ENCODE results near the gene PRKG1.

The PRKG1 gene

GRCh38 chr10:52019077-52019555, 944.8 kb downstream of the PRKG1 start:
- Histone ChIP-seq H3K27me3 (ENCODE audit: insufficient read depth, low read depth, severe bottlenecking) (no peaks in the 10 kb centered on the region), H3K36me3 (no peaks in the 10 kb centered on the region), H3K27ac (no peak overlapping the region), H3K9me3 (ENCODE audit: severe bottlenecking) (no peaks in the 10 kb centered on the region), H3K4me3 (ENCODE audit: low read depth, low read length) (no peak overlapping the region)
- no peak for TF ChIP-seq CTCF (IDR thresholded peaks at IDR 0.05; ENCODE audit: low read depth, low read length)
- DNase-seq, result no peak

GRCh38 chr10:52019656-52020055, 945.4 kb downstream of the PRKG1 start:
- DNase-seq, result no peak
- Histone ChIP-seq H3K27me3 (ENCODE audit: insufficient read depth, low read depth, severe bottlenecking) (no peaks in the 10 kb centered on the region), H3K27ac (no peak overlapping the region), H3K36me3 (no peaks in the 10 kb centered on the region), H3K9me3 (ENCODE audit: severe bottlenecking) (no peaks in the 10 kb centered on the region), H3K4me3 (ENCODE audit: low read depth, low read length) (no peak overlapping the region)
- TF ChIP-seq CTCF (IDR thresholded peaks at IDR 0.05; ENCODE audit: low read depth, low read length), result no peak

- DNase-seq, result no peak
- no peak overlapping the region for H3K27ac ChIP-seq
- H3K4me3 ChIP-seq (ENCODE audit: low read depth, low read length), result no peak overlapping the region
- no peaks in the 10 kb centered on the region for H3K9me3 ChIP-seq (ENCODE audit: severe bottlenecking)
- H3K36me3 ChIP-seq, result no peaks in the 10 kb centered on the region
- H3K27me3 ChIP-seq (ENCODE audit: insufficient read depth, low read depth, severe bottlenecking), result no peaks in the 10 kb centered on the region
- TF ChIP-seq CTCF (IDR thresholded peaks at IDR 0.05; ENCODE audit: low read depth, low read length), result no peak
These were observed 945.9 kb downstream of the PRKG1 start for GRCh38 chr10:52020173-52020572.

- Histone ChIP-seq H3K36me3 (no peaks in the 10 kb centered on the region), H3K4me3 (ENCODE audit: low read depth, low read length) (no peak overlapping the region), H3K9me3 (ENCODE audit: severe bottlenecking) (no peaks in the 10 kb centered on the region), H3K27me3 (ENCODE audit: insufficient read depth, low read depth, severe bottlenecking) (no peaks in the 10 kb centered on the region), H3K27ac (no peak overlapping the region)
- TF ChIP-seq CTCF (IDR thresholded peaks at IDR 0.05; ENCODE audit: low read depth, low read length), result no peak
- DNase-seq, result no peak
These were observed 946.4 kb downstream of the PRKG1 start for GRCh38 chr10:52020702-52021101.

- TF ChIP-seq CTCF (IDR thresholded peaks at IDR 0.05; ENCODE audit: low read depth, low read length), result no peak
- Histone ChIP-seq H3K4me3 (ENCODE audit: low read depth, low read length) (no peak overlapping the region), H3K27me3 (ENCODE audit: insufficient read depth, low read depth, severe bottlenecking) (no peaks in the 10 kb centered on the region), H3K27ac (no peak overlapping the region), H3K9me3 (ENCODE audit: severe bottlenecking) (no peaks in the 10 kb centered on the region), H3K36me3 (no peaks in the 10 kb centered on the region)
- no peak for DNase-seq
These were observed 952.9 kb downstream of the PRKG1 start for GRCh38 chr10:52027055-52027705.

- Histone ChIP-seq H3K27ac (no peak overlapping the region), H3K9me3 (ENCODE audit: severe bottlenecking) (no peaks in the 10 kb centered on the region), H3K4me3 (ENCODE audit: low read depth, low read length) (no peak overlapping the region), H3K27me3 (ENCODE audit: insufficient read depth, low read depth, severe bottlenecking) (no peaks in the 10 kb centered on the region), H3K36me3 (no peaks in the 10 kb centered on the region)
- no peak for DNase-seq
- no peak for TF ChIP-seq CTCF (IDR thresholded peaks at IDR 0.05; ENCODE audit: low read depth, low read length)
These were observed 954.2 kb downstream of the PRKG1 start for GRCh38 chr10:52028523-52028858.

Data from WERI-Rb-1 (cell line).